Liver (tissue), 9 donors: ENCODE data around the gene HOOK2. TPM values are rescaled to one million over a fixed set of nuclear protein-coding genes. Genes with fewer than 3 reads are reported as not detected.

Experiments
- DNase-seq: peaks from one replicate; pipeline ENCODE4 v3.0.0-alpha.2; 2017; ENCODE audit warnings: low spot score
- H3K27ac ChIP-seq, 2 donors: one replicate each; pipeline ENCODE4 v1.7.0; 2013; ENCODE audit warnings: inconsistent platforms in 2 of 2, low read length in 2 of 2, control low read depth in 1 of 2, low read depth in 1 of 2, mild to moderate bottlenecking in 1 of 2
- H3K27me3 ChIP-seq, 4 donors: one replicate each; pipeline versions ENCODE4 v1.6.1 to v1.7.0; 2013; ENCODE audit warnings: low read length in 3 of 4, inconsistent platforms in 1 of 4, mild to moderate bottlenecking in 1 of 4, moderate library complexity in 1 of 4; ENCODE audit not compliant: control insufficient read depth in 4 of 4, insufficient read depth in 4 of 4
- H3K36me3 ChIP-seq, 4 donors: one replicate each; pipeline versions ENCODE4 v1.6.1 to v1.7.0; 2013; ENCODE audit warnings: low read length in 3 of 4, mild to moderate bottlenecking in 3 of 4, low read depth in 1 of 4, moderate library complexity in 1 of 4; ENCODE audit not compliant: control insufficient read depth in 4 of 4, insufficient read depth in 3 of 4
- H3K4me1 ChIP-seq, 4 donors: one replicate each; pipeline versions ENCODE4 v1.6.1 to v1.7.0; 2013; ENCODE audit warnings: low read length in 3 of 4, mild to moderate bottlenecking in 3 of 4, moderate library complexity in 1 of 4; ENCODE audit not compliant: control insufficient read depth in 4 of 4, insufficient read depth in 4 of 4
- H3K4me3 ChIP-seq, 3 donors: one replicate each; pipeline versions ENCODE4 v1.6.1 to v1.7.0; 2013; ENCODE audit warnings: low read length in 3 of 3, control low read depth in 1 of 3, low read depth in 1 of 3, mild to moderate bottlenecking in 1 of 3
- H3K9ac ChIP-seq, 2 donors: one replicate each; pipeline ENCODE4 v1.7.0; 2013; ENCODE audit warnings: low read length in 2 of 2, mild to moderate bottlenecking in 2 of 2, moderate library complexity in 2 of 2, control low read depth in 1 of 2, low read depth in 1 of 2
- H3K9me3 ChIP-seq, 4 donors: one replicate each; pipeline versions ENCODE4 v1.6.1 to v1.7.0; 2013; ENCODE audit warnings: low read length in 3 of 4; ENCODE audit not compliant: control insufficient read depth in 4 of 4
- ATF3 ChIP-seq: IDR thresholded peaks from 2 replicates; pipeline ENCODE4 v1.6.1; 2016; ENCODE audit warnings: antibody characterized with exemption
- EGR1 ChIP-seq, 2 donors: IDR thresholded peaks; 2 replicates each; pipeline ENCODE4 v1.6.1; 2016 to 2018; ENCODE audit warnings: antibody characterized with exemption in 2 of 2, low read depth in 2 of 2
- FOXA1 ChIP-seq: IDR thresholded peaks from 2 replicates; pipeline ENCODE4 v1.6.1; 2016; ENCODE audit warnings: antibody characterized with exemption
- FOXA2 ChIP-seq: IDR thresholded peaks from 2 replicates; pipeline ENCODE4 v1.6.1; 2016; ENCODE audit warnings: antibody characterized with exemption
- GABPA ChIP-seq, 2 donors: IDR thresholded peaks in 1 of 2; conservative IDR thresholded peaks in 1 of 2; 2 replicates each; pipeline ENCODE4 v1.6.1; 2016; ENCODE audit warnings: antibody characterized with exemption in 2 of 2, mild to moderate bottlenecking in 1 of 2, moderate library complexity in 1 of 2
- HNF4A ChIP-seq, 2 donors: conservative IDR thresholded peaks; 2 replicates each; pipeline ENCODE4 v1.6.1; 2016; ENCODE audit warnings: antibody characterized with exemption in 2 of 2, mild to moderate bottlenecking in 2 of 2
- HNF4G ChIP-seq: IDR thresholded peaks from 2 replicates; pipeline ENCODE4 v1.6.1; 2016; ENCODE audit warnings: antibody characterized with exemption
- JUND ChIP-seq, 2 donors: IDR thresholded peaks; 2 replicates each; pipeline ENCODE4 v1.6.1; 2016; ENCODE audit warnings: antibody characterized with exemption in 2 of 2
- NR2F2 ChIP-seq: IDR thresholded peaks from 2 replicates; pipeline ENCODE4 v1.6.1; 2016; ENCODE audit warnings: antibody characterized with exemption
- RAD21 ChIP-seq, 2 donors: IDR thresholded peaks; 2 replicates each; pipeline ENCODE4 v1.6.1; 2016; ENCODE audit warnings: antibody characterized with exemption in 2 of 2, mild to moderate bottlenecking in 2 of 2
- RXRA ChIP-seq, 2 donors: IDR thresholded peaks; 2 replicates each; pipeline ENCODE4 v1.6.1; 2017 to 2018; ENCODE audit warnings: antibody characterized with exemption in 2 of 2, mild to moderate bottlenecking in 1 of 2
- SP1 ChIP-seq: IDR thresholded peaks from 2 replicates; pipeline ENCODE4 v1.6.1; 2018; ENCODE audit warnings: antibody characterized with exemption, mild to moderate bottlenecking
- TAF1 ChIP-seq: conservative IDR thresholded peaks from 2 replicates; pipeline ENCODE4 v1.6.1; 2016; ENCODE audit warnings: antibody characterized with exemption, mild to moderate bottlenecking
- YY1 ChIP-seq: IDR thresholded peaks from 2 replicates; pipeline ENCODE4 v1.6.1; 2016; ENCODE audit warnings: antibody characterized with exemption, mild to moderate bottlenecking
- WGBS: extraction: QIAGEN DNeasy Blood & Tissue Kit; methylation state at CpG from one replicate; pipeline ENCODE4 v1.1.7; 2013; 5-methylcytosine and 5-hydroxymethylcytosine counted together
- polyA plus RNA-seq, 2 donors: library from polyadenylated mRNA; stranded (reverse) in 1 of 2; unstranded in 1 of 2; fragments of 200-250 nt in 1 of 2; fragments of >200 nt in 1 of 2; fragmentation: Nextera tagmentation in 1 of 2; extraction: Ambion mirVana in 1 of 2; gene quantifications; one replicate each; pipeline versions ENCODE4 v1.2.1 to v1.2.3, GENCODE V29; 2013 to 2015
- total RNA-seq, 2 donors: library from RNA; depleted of rRNA; stranded (reverse); fragments of >200 nt; gene quantifications; one replicate each; pipeline ENCODE4 v1.2.3, GENCODE V29; 2014
- TF ChIP-seq, protein P1 (sequence below): fragments of 150-350 bp; IDR thresholded peaks from 2 replicates; pipeline ENCODE4 v1.5.1; 2017; ENCODE audit warnings: improper control_type of control experiment, low read depth, low read length; ENCODE audit not compliant: missing input control
- TF ChIP-seq, protein P2 (sequence below): IDR thresholded peaks from 2 replicates; pipeline ENCODE4 v1.6.1; 2016; ENCODE audit warnings: antibody characterized with exemption
- TF ChIP-seq, protein P3 (sequence below): IDR thresholded peaks from 2 replicates; pipeline ENCODE4 v1.6.1; 2016; ENCODE audit warnings: antibody characterized with exemption, mild to moderate bottlenecking
- TF ChIP-seq, protein P4 (sequence below): IDR thresholded peaks from 2 replicates; pipeline ENCODE4 v1.6.1; 2016; ENCODE audit warnings: antibody characterized with exemption
- donor health status: healthy.
- donor health status: healthy.
- donor health status: healthy.
- donor health status: healthy.
- donor health status: healthy.

The HOOK2 gene
- total and polyA plus RNA-seq, 4 donors: 11.3 to 36.4 (median 15.0) TPM

DNA sequence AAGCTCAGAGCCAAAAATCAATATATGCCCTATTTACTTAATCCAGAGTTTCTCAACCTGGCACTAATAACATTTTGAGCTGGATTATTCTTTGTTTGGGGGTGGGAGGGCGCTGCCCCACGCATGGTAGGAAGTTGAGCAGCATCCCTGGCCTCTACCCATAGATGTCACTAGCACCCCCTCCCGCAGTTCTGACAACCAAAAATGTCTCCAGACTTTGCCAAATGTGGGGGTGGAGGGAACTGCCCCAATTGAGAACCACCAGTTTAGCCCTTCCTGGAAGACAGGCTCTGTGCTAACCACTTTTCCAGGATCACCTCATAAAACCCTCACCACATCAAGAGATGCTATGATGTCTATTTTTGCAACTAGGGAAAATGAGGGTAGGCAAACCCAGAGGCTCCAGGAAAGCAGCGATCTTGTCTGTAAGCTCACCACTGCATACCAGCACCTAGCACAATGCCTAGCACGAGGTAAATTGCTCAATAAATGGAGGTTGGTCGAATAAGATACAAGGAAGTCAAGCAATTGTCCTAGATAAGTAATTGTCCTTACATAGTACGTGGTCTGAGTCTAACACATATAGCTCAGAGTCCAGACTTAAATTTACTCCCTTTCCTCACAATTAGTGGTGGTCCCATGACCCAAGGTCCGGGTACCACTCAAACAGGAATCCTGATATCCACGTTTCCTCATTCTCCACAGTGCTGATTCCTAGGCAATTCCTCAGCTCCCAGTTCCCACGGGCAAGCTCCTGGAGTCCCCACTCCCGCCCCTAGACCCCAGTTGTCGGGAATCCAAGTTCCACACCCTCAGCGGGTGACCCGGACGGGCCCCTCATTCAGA lies 41.8 kb downstream of the HOOK2 start:
- Histone ChIP-seq H3K9me3 (no peaks in the 10 kb centered on the region), H3K27ac (peak overlapping the region; percentile 88 to 94), H3K27me3 (no peaks in the 10 kb centered on the region), H3K9ac (peak overlapping the region; percentile 80 to 99), H3K4me3 (peak overlapping the region; percentile 85 to 100 (median 92)), H3K4me1 (peaks cover 19 to 68% (median 59%) of the 10 kb centered on the region in 4 donors), H3K36me3 (peaks cover 3 to 26% (median 22%) of the 10 kb centered on the region in 4 donors)
- under 1% methylated on average over 15 of the region's 15 CpGs for WGBS
- TF ChIP-seq TAF1 (peak; percentile 71), RAD21 (IDR thresholded peaks at IDR 0.05) (peak; percentile 48 to 56), NR2F2 (no peak), HNF4A (conservative IDR thresholded peaks at IDR 0.05) (peak; percentile 67), EGR1 (IDR thresholded peaks at IDR 0.05; ENCODE audit: low read depth in 2 of 2) (peak; percentile 85 to 90), JUND (IDR thresholded peaks at IDR 0.05) (peak in 1 of 2 donors; percentile 48), SP1 (peak; percentile 69), FOXA1 (peak; percentile 99), RXRA (IDR thresholded peaks at IDR 0.05) (peak; percentile 63 to 78), GABPA (IDR thresholded peaks at IDR 0.05 in 1 of 2, conservative IDR thresholded peaks at IDR 0.05 in 1 of 2) (peak in 1 of 2 donors; percentile 75), HNF4G (no peak), ATF3 (no peak), FOXA2 (peak; percentile 98), YY1 (peak; percentile 93)
- TF ChIP-seq, protein P1, sequence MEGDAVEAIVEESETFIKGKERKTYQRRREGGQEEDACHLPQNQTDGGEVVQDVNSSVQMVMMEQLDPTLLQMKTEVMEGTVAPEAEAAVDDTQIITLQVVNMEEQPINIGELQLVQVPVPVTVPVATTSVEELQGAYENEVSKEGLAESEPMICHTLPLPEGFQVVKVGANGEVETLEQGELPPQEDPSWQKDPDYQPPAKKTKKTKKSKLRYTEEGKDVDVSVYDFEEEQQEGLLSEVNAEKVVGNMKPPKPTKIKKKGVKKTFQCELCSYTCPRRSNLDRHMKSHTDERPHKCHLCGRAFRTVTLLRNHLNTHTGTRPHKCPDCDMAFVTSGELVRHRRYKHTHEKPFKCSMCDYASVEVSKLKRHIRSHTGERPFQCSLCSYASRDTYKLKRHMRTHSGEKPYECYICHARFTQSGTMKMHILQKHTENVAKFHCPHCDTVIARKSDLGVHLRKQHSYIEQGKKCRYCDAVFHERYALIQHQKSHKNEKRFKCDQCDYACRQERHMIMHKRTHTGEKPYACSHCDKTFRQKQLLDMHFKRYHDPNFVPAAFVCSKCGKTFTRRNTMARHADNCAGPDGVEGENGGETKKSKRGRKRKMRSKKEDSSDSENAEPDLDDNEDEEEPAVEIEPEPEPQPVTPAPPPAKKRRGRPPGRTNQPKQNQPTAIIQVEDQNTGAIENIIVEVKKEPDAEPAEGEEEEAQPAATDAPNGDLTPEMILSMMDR: peak; percentile 44
- TF ChIP-seq, protein P2, sequence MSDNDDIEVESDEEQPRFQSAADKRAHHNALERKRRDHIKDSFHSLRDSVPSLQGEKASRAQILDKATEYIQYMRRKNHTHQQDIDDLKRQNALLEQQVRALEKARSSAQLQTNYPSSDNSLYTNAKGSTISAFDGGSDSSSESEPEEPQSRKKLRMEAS: peak; percentile 84
- TF ChIP-seq, protein P3, sequence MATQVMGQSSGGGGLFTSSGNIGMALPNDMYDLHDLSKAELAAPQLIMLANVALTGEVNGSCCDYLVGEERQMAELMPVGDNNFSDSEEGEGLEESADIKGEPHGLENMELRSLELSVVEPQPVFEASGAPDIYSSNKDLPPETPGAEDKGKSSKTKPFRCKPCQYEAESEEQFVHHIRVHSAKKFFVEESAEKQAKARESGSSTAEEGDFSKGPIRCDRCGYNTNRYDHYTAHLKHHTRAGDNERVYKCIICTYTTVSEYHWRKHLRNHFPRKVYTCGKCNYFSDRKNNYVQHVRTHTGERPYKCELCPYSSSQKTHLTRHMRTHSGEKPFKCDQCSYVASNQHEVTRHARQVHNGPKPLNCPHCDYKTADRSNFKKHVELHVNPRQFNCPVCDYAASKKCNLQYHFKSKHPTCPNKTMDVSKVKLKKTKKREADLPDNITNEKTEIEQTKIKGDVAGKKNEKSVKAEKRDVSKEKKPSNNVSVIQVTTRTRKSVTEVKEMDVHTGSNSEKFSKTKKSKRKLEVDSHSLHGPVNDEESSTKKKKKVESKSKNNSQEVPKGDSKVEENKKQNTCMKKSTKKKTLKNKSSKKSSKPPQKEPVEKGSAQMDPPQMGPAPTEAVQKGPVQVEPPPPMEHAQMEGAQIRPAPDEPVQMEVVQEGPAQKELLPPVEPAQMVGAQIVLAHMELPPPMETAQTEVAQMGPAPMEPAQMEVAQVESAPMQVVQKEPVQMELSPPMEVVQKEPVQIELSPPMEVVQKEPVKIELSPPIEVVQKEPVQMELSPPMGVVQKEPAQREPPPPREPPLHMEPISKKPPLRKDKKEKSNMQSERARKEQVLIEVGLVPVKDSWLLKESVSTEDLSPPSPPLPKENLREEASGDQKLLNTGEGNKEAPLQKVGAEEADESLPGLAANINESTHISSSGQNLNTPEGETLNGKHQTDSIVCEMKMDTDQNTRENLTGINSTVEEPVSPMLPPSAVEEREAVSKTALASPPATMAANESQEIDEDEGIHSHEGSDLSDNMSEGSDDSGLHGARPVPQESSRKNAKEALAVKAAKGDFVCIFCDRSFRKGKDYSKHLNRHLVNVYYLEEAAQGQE: peak; percentile 79
- TF ChIP-seq, protein P4, sequence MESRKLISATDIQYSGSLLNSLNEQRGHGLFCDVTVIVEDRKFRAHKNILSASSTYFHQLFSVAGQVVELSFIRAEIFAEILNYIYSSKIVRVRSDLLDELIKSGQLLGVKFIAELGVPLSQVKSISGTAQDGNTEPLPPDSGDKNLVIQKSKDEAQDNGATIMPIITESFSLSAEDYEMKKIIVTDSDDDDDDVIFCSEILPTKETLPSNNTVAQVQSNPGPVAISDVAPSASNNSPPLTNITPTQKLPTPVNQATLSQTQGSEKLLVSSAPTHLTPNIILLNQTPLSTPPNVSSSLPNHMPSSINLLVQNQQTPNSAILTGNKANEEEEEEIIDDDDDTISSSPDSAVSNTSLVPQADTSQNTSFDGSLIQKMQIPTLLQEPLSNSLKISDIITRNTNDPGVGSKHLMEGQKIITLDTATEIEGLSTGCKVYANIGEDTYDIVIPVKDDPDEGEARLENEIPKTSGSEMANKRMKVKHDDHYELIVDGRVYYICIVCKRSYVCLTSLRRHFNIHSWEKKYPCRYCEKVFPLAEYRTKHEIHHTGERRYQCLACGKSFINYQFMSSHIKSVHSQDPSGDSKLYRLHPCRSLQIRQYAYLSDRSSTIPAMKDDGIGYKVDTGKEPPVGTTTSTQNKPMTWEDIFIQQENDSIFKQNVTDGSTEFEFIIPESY: peak; percentile 92
- no peak for DNase-seq
